ENCODE data around the gene CCDC85B.
"Not testable (repeated sequence)": the region's sequence is repeated elsewhere in the genome, so short reads cannot be mapped to it uniquely, and the experiment has no call there.

Gene CCDC85B

DNA sequence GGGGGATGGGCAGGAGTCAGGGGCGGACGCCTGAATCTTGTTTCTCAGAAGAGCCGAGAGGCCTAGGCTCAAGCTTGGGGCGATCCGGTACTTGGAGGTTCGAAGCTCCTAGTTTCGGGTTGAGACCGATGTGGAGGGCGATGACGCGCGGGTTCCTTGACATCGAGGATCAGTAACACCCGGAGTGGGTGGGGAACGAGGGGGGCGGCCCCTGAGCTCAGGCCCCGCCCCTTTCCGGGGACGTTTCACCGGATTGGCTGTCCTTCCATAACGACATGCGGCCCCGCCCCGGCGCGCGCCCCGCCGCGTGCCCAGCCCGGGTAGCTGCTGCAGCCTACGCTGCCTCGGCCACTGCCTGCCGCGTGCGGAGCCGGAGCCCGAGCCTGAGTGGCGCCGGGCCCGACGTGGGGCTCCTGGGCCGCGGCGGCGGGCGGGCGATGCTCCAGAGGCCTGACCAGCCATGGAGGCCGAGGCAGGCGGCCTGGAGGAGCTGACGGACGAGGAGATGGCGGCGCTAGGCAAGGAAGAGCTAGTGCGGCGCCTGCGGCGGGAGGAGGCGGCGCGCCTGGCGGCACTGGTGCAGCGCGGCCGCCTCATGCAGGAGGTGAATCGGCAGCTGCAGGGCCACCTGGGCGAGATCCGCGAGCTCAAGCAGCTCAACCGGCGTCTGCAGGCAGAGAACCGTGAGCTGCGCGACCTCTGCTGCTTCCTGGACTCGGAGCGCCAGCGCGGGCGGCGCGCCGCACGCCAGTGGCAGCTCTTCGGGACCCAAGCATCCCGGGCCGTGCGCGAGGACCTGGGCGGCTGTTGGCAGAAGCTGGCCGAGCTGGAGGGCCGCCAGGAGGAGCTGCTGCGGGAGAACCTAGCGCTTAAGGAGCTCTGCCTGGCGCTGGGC, at the start of gene CCDC85B:
Gene CCDC85B (plus strand): TSS at position 350 of the 895 bp plus-strand sequence. CDS start 111 bp downstream, at position 461.
- peak; percentile 98 for DNase-seq (ENCODE audit: low spot score)

DNA sequence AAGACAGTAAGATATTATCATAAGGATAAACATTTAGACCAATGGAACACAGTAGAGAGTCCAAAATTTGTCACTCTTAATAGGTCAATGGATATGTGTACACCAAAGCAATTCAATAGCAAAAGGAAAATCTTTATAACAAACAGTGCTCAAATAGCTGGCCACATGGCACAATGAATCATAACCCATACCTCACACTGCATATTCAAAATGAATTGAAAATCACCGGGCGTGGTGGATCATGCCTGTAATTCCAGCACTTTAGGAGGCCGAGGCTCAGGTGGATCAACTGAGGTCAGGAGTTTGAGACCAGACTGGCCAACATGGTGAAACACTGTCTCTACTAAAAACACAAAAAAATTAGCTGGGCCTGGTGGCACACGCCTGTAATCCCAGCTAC, 48.3 kb upstream of the CCDC85B start:
- no peak for DNase-seq (ENCODE audit: low spot score)

DNA sequence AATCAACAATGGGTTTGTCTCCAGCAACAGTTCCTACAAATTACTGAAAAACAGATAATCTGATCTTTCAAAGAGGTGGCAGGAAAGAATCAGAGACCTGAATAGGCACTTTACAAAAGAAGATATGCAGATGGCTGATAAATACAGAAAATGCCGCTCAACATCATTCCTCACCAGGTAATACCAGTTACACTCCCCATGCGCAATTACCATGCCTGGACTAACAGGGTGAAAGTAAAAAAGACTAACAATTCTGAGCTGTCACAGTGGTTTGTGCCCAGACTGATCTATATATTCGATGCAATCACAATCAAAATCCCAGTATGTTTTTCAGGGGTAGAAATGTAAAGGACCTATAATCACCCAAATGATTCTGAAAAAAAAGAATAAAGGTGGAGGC, 46.7 kb upstream of the CCDC85B start:
- no peak for DNase-seq (ENCODE audit: low spot score)

DNA sequence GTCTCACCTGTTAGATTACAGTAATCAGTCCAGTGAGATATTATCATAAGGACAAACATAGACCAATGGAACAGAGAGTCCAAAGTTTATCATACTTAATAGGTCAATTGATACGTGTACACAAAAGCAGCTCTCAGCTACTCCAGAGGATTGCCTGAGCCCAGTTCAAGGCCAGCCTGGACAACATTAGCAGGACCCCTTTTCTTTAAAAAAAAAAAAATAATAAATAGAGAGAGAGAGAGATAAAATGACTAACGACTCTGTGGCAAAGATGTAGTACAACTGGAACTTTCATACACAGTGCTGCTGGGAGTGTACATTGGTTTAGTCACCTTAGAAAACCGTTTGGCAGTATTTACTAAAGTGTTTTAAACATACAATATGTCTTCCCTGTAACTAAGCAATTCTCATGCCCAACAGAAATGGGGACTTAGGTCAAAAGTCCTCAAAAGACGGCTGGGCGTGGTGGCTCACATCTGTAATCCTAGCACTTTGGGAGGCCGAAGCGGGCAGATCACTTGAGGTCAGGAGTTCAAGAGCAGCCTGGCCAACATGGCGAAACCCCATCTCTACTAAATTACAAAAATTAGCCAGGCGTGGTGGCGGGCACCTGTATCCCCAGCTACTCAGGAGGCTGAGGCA, 46.1 kb upstream of the CCDC85B start:
- DNase-seq (ENCODE audit: low spot score) = no peak

DNA sequence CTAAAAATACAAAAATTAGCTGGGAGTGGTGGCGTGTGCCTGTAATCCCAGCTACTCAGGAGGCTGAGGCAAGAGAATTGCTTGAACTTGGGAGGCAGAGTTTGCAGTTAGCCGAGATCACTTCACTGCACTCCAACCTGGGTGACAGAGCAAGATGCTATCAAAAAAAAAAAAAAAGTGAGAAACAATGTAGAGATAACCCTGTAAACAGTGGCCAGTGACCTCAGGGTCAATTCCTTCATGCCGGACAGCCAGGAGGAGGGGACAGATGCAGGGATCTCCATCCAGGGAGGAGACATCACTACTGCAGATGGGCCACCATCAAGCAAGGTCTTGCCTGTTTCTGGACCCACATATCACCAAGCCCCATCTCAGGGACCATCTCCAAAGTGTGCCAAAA, 42.7 kb upstream of the CCDC85B start:
- DNase-seq (ENCODE audit: low spot score) = no peak

DNA sequence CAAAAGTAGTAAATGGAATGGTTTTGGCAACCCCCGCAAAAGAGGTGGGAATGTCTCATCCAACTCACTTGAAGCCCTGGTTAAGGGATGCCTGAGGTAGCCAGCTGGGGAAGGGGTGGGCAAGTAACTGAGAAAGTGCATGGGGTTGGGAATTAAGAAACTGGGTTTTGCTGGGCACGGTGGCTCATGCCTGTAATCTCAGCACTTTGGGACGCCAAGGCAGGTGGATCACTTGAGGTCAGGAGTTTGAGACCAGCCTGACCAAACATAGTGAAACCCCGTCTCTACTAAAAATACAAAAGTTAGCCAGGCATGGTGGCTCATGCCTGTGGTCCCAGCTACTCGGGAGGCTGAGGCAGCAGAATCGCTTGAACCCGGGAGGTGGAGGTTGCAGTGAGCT, 41.8 kb upstream of the CCDC85B start:
- not testable (repeated sequence) for DNase-seq (ENCODE audit: low spot score)

DNA sequence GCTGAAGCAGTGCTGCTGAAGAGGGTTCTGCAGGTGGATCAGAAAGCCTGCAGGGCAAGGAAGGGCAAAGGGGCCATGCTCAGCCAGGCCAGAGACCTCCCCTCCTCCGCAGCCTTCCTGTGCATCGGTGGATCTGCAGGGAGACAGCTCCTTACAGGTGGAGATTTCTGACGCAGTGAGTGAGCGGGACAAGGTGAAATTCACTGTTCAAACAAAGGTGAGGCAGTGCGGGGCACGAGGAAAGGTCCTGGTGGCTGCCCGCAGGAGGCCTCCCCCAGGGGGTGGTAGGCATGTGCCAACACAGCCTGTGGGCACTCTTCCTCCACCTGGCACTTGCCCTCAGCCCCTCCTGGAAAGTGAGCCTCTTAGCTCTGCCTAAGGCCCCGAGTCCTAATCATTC, 41.1 kb upstream of the CCDC85B start:
- no peak for DNase-seq (ENCODE audit: low spot score)

DNA sequence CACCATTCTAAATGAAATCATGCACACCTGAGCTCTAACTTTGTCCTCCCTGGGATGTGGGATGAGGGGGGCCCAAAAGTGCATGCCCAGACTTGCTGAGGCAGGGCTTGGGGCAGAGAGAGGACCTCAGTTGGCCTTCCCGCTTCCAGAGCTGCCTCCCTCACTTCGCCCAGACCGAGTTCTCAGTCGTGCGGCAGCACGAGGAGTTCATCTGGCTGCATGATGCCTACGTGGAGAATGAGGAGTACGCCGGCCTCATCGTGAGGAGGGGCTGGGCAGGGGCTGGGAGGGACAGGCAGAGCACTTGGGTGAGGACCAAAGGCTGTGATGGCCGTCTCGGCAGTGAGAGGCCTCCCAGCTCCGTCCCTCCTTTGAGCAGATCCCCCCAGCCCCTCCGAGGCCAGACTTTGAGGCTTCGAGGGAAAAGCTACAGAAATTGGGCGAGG, 40.7 kb upstream of the CCDC85B start:
- DNase-seq (ENCODE audit: low spot score) = no peak

DNA sequence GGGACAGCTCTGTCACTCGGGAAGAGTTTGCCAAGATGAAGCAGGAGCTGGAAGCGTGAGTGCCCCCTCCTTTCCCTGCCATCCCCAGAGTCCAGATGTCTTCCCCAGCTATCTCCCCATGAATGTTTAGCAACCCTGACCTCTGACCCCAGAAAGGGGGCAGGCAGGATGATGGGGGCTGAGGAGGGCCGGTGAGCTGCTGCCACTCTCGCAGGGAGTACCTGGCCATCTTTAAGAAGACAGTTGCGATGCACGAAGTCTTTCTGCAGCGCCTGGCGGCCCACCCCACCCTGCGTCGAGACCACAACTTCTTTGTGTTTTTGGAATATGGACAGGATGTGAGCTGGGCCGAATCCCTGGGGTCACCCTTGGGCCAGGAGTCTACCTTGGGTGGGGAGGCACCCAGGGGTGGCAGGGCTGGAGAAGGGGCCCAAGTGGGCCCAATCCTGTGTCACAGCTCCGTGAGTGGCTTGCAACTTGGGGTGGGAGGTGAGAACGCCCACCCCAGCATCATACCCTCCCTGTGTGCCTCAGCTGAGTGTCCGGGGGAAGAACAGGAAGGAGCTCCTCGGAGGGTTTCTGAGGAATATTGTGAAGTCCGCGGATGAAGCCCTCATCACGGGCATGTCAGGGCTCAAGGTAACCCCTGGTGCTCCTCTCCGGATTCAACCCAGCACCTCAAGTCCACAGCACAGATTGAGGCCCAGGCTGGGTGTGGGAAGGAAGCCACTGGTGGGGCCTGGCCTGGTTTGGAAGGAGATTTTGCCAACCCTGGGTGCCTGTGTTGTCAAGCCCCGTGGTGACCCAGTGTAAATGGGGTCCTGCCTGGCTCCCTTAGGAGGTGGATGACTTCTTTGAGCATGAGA, 40.0 kb upstream of the CCDC85B start:
- DNase-seq (ENCODE audit: low spot score) = no peak

DNA sequence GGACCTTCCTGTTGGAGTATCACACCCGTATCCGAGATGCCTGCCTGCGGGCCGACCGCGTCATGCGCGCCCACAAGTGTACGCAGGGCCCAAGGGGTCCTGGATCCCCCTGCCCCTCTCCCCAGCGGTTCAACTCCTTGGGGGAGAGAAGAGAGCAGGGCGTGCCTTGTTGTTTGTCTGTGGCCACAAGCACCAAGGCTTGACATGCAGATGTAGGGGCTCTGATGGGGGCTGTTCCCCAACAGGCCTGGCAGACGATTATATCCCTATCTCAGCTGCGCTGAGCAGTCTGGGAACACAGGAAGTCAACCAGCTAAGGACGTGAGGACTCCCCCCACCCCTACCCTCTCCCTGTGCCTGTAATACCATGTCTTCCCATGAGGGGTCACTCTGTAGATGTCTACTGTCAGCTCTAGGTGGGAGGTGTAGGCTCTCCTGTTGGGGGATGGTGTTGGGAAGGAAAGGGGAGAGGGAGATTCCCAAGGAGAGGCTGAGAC, 39.3 kb upstream of the CCDC85B start:
- no peak for DNase-seq (ENCODE audit: low spot score)

DNA sequence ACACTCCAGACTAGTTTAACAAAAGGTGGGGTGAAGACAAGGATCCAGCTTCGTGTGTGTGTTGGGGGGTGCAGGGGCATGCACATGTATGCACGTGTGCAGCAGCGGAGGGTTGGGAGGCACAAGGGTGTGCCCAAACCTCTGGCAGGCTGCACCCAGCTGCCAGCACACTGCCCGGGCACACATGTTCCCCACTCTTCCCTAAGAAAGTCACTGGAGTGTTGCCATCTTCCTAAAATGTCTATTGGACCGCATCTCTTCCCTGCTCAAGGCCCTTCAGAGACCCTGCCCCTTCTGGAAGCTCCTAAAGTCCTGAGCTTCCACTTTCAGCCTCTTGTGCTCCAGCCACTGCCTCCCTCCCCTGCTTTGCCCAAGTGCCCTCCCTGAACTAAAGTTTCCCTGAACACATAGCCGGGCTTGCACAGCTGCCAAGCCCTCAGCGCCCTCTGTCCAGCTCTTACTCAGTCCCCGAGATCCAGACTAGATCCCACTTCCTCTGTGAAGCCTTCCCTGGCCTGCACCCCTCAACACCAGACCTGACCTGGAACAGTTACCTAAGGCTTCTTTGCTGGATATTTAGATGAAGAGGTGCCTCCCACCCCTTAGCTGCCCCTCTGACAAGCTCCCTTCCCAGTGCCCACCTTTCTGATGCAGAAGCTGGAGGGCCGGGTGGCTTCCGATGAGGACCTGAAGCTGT, 38.5 kb upstream of the CCDC85B start:
- DNase-seq (ENCODE audit: low spot score) = no peak

DNA sequence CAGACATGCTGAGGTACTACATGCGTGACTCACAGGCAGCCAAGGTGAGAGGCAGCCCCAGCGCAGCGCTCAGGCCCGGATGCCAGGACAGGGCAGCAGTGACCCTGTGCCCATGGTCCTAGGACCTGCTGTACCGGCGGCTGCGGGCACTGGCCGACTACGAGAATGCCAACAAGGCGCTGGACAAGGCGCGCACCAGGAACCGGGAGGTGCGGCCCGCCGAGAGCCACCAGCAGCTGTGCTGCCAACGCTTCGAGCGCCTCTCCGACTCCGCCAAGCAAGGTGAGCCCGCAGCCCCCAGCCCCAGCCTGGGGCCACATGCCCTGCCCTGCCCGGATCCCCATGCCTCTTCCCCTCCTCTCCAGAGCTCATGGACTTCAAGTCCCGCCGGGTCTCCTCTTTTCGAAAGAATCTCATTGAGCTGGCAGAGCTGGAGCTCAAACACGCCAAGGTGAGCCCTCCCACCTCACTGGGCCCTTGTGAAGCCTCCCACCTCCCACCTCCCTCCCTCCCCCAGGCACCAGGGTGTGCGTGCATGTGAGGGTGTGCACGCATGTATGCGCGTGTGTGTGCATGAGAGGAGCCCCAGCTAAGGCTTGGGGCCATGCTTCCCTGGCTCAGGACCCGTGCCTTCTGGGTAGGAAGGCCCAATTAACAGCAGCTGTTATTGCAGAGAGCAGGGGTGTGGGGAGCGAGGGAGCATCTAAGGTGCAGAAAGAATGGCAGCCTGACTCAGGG, 37.8 kb upstream of the CCDC85B start:
- DNase-seq (ENCODE audit: low spot score) = no peak

DNA sequence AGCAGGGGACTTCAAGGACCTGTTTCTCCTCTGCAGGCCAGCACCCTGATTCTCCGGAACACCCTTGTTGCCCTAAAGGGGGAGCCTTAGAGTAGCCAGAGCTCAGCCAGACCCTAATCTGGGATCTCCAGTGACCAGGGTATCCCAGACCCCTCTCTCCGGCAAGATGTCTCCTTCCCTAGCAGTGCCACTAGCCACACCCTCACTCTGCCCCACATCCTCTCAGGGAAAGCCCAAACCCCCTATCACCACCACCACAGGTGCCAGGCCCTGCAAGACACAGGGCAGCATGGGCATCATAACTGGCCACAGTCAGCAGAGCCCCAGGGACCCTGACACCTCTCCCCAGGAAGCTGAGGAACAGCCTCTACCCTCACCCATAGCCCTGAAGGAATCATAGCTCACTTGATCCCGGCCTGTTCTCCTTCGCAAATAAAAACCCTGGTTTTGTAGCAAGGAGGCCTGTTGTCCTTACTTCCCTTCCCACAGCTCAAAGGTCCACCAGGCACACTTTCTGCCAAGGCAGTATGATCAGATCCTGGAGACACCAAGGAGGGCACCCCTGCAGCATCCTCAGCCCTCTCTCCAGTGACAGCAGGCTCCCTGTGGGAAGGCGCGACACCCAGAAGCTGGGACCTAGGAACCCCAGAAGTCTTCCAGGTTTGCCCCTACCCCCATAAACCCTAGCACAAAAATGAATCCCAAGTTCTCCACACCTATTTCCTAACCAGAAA, 37.1 kb upstream of the CCDC85B start:
- no peak for DNase-seq (ENCODE audit: low spot score)

DNA sequence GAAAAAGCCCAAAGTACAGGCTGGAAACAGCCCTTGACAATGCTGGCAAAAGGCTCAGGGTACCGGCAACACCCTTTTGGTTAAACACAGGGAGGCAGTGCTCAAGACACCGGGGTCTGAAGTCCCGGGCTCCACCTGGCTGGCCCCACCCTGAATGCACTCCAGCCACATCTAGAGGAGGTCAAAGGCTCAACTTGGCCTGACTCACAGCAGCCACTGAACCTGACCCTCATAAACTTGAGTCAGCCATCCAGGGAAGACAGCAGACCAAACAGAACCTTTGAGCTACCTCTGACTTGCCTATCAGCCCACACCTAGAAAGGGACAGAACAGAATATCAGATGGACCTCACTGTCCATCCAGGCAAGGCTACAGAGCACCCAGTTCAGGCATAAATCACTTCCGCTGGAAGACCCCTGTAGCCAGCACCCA, 36.3 kb upstream of the CCDC85B start:
- no peak for DNase-seq (ENCODE audit: low spot score)

DNA sequence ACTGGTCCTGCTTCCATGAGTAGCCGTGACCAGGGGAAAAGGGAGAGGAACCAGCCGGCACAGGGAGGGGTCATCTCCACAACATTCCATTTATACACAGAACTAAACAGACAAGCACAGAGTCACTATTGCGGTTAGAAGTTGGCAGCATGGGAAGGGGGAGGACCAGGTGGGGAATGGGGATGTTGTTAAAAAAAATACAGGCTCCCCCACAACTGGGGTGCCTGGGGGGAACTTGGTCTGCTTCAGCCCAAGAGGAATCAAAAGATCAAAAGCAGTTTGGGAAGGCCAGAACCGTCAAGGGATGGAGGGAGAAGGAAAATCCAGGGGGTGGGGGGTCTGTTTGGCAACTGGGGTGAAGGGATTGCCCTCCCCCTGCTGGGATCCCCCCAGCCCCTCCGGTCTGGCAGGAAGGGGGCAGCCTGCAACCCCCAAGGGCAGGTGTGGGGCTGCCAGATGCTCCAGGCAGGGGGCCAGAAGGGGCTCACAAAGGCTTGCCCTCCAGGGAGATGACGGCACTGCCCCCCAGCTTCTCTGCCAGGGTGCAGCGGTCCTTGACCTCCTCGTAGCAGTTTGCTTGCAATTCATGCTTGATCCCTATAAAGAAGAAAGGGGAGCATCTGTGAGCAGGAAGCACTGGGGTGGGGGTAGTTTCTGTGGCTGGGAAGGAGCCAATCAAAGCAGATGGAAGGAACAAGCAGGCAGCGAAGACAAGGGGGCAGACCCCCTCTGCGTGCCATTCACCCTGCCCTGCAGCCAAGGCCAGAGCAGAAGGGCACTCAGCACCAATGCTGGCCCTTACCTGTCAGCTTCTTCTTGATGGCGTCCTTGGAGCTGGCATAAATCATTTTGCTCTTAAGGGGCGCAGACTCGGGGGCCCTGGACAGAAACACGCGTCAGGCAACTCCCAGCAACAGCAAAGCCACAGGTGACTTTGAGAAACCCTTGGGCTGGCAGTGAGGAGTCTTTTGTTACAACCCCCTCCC, 35.3 kb upstream of the CCDC85B start:
- DNase-seq (ENCODE audit: low spot score) = no peak

DNA sequence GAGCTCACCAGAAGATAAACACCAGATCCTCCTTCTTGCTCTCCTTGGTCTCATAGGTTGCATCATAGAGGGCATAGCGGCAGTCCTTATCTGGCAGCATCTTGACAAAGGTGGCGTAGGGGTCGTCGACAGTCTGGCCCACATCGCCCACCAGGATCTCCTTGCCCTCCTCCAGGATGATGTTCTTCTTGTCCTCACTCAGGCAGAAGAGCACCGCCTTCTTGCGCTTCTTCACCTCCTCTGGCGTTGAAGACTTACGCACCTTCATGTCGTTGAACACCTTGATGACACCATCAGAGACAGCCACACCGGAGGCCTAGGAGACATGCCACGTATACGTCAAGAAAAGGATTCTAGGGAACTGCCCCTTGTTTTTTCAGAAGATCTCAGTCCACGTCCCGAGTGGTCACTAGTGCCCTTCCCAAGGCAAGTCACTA, 34.5 kb upstream of the CCDC85B start:
- DNase-seq (ENCODE audit: low spot score) = no peak

DNA sequence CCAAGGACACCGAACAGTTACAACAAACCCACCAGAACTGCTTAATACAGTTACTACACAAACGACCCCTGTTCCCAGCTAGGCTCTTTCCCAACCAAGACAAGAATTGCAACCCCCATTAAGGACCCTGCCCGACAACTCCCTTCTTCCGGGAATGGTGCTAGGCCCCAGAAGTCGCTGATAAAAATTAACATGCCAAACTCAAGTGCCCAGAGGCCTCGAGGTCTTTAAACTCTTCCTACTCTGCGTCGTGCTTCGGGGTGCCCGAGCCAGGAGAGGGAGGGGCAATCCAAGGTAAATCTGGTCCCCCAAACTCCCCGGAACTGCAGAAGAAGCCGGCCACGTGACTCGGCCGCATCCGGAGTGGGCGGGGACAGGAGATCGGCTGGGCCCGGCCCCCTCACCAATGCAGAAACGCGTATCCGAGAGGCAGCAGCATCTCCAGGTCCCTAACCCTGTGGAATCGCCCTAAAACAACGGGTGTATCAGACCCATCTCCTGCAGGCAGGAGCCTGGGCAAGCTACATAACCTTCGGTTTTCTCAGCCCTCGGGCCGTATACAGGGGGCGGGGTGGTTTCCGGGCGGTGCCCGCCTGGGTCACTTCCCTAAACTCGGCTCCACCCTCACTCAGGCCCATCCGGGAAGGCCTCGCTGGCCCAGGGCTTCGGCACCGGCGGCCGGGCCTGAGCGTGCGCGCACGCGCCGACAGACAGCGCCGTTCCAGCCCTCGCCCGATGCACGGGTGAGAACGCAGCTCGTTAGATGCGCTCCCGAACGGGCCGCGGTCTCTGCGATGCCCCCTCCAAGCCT, 33.6 kb upstream of the CCDC85B start:
- peak; percentile 88 for DNase-seq (ENCODE audit: low spot score)

DNA sequence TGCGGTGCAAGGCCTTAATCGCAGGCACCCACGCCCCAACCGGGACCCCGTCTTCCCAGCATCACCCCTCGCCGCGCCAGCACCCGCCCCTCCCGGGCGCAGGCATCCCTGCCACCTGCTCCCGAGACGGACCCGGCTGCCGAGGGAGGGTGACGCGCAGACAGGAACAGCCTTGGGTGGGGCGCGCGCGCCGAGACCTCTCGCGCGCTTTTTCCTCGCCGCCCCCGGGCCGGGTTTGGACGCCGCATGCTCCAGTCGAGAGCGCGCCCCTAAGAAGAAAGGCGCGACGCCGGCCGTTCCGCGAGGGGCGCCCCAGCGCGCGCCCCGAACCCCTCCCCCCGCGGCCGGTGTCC, 33.0 kb upstream of the CCDC85B start:
- DNase-seq (ENCODE audit: low spot score) = peak; percentile 75

Data from left forelimb (tissue), 1 donor.